Loucy (cell line): ENCODE data around the gene ROBO2.

Experiments used
- H2AFZ ChIP-seq: fragments of 200-600 bp; sonication (generic); 2 replicates; pipeline ENCODE4 v1.6.0; 2016; ENCODE audit warnings: antibody characterized with exemption, mild to moderate bottlenecking, low read length, moderate library complexity
- H3F3A ChIP-seq: fragments of 200-600 bp; 2 replicates; pipeline ENCODE4 v1.6.0; 2016; ENCODE audit warnings: antibody characterized with exemption, low read depth, mild to moderate bottlenecking
- H3K27me3 ChIP-seq: fragments of 200-600 bp; sonication (generic); 2 replicates; pipeline ENCODE4 v1.6.1; 2014; ENCODE audit warnings: low read length, mild to moderate bottlenecking; ENCODE audit not compliant: insufficient read depth, poor library complexity, severe bottlenecking
- H3K36me3 ChIP-seq: fragments of 200-600 bp; sonication (generic); 2 replicates; pipeline ENCODE4 v1.6.1; 2016; ENCODE audit warnings: low read length; ENCODE audit not compliant: insufficient read depth
- H3K4me1 ChIP-seq: fragments of 200-600 bp; sonication (generic); 2 replicates; pipeline ENCODE4 v1.5.1; 2014; ENCODE audit warnings: low read length, mild to moderate bottlenecking; ENCODE audit not compliant: insufficient read depth, poor library complexity, severe bottlenecking
- H3K4me2 ChIP-seq: fragments of 200-600 bp; sonication (generic); 2 replicates; pipeline ENCODE4 v1.6.0; 2014; ENCODE audit warnings: antibody characterized with exemption, low read length, low read depth, mild to moderate bottlenecking; ENCODE audit not compliant: poor library complexity, severe bottlenecking
- H3K4me3 ChIP-seq: fragments of 200-600 bp; sonication (generic); 2 replicates; pipeline ENCODE4 v1.5.1; 2014; ENCODE audit warnings: low read length, mild to moderate bottlenecking, mixed read lengths; ENCODE audit not compliant: poor library complexity, severe bottlenecking
- H3K79me2 ChIP-seq: fragments of 200-600 bp; sonication (generic); 2 replicates; pipeline ENCODE4 v1.6.1; 2014; ENCODE audit warnings: low read length; ENCODE audit not compliant: insufficient read depth
- H3K9ac ChIP-seq: fragments of 200-600 bp; sonication (generic); 2 replicates; pipeline ENCODE4 v1.6.0; 2014; ENCODE audit warnings: mild to moderate bottlenecking, low read depth, low read length, moderate library complexity; ENCODE audit not compliant: poor library complexity, severe bottlenecking
- H3K9me2 ChIP-seq: fragments of 200-600 bp; sonication (generic); replicated peaks from 2 replicates; pipeline ENCODE4 v1.6.1; 2016; ENCODE audit warnings: low read depth, low read length, mixed read lengths
- H3K9me3 ChIP-seq: fragments of 200-600 bp; sonication (generic); 2 replicates; pipeline ENCODE4 v1.6.1; 2014; ENCODE audit warnings: mild to moderate bottlenecking, antibody characterized with exemption, low read length, low read depth; ENCODE audit not compliant: insufficient read depth
- H4K20me1 ChIP-seq: fragments of 200-600 bp; sonication (generic); 2 replicates; pipeline ENCODE4 v1.6.0; 2014; ENCODE audit warnings: antibody characterized with exemption, low read length, mild to moderate bottlenecking; ENCODE audit not compliant: insufficient read depth, poor library complexity, severe bottlenecking
- CTCF ChIP-seq: fragments of 200-600 bp; sonication (generic); conservative IDR thresholded peaks from 2 replicates; pipeline ENCODE4 v1.5.1; 2014; ENCODE audit warnings: mild to moderate bottlenecking, antibody characterized with exemption, low read length
- EZH2phosphoT487 ChIP-seq: fragments of 200-600 bp; IDR thresholded peaks from 2 replicates; pipeline ENCODE4 v1.6.1; 2018; ENCODE audit warnings: antibody characterized with exemption, mild to moderate bottlenecking, moderate library complexity, borderline replicate concordance

ROBO2 gene

GRCh38 chr3:76998555-76998954 lies 41.3 kb upstream of the ROBO2 start:
- Histone ChIP-seq H3K9ac (no peak overlapping the region), H3K4me3 (no peak overlapping the region), H3K79me2 (no peaks in the 10 kb centered on the region), H3K9me2 (no peaks in the 10 kb centered on the region), H3K9me3 (no peaks in the 10 kb centered on the region), H4K20me1 (no peaks in the 10 kb centered on the region), H3K27me3 (no peaks in the 10 kb centered on the region), H3K4me1 (no peaks in the 10 kb centered on the region), H3K36me3 (no peaks in the 10 kb centered on the region), H3F3A (no peaks in the 10 kb centered on the region), H3K4me2 (no peak overlapping the region), H2AFZ (no peak overlapping the region)
- TF ChIP-seq CTCF (no peak), EZH2phosphoT487 (no peak)

GRCh38 chr3:77001062-77001701 lies 38.7 kb upstream of the ROBO2 start:
- Histone ChIP-seq H3K36me3 (no peaks in the 10 kb centered on the region), H3K79me2 (no peaks in the 10 kb centered on the region), H4K20me1 (no peaks in the 10 kb centered on the region), H3F3A (no peaks in the 10 kb centered on the region), H3K9me2 (no peaks in the 10 kb centered on the region), H3K9me3 (no peaks in the 10 kb centered on the region), H3K4me3 (no peak overlapping the region), H3K4me2 (no peak overlapping the region), H3K27me3 (no peaks in the 10 kb centered on the region), H3K9ac (no peak overlapping the region), H2AFZ (no peak overlapping the region), H3K4me1 (no peaks in the 10 kb centered on the region)
- TF ChIP-seq CTCF, result no peak
- TF ChIP-seq EZH2phosphoT487, result no peak

- H3K36me3 ChIP-seq, result no peaks in the 10 kb centered on the region
- H3K4me2 ChIP-seq, result no peak overlapping the region
- no peaks in the 10 kb centered on the region for H3K4me1 ChIP-seq
- no peak overlapping the region for H3K9ac ChIP-seq
- no peaks in the 10 kb centered on the region for H3K27me3 ChIP-seq
- no peaks in the 10 kb centered on the region for H3K79me2 ChIP-seq
- no peaks in the 10 kb centered on the region for H3F3A ChIP-seq
- no peaks in the 10 kb centered on the region for H3K9me3 ChIP-seq
- H2AFZ ChIP-seq, result peak overlapping the region; percentile 61
- TF ChIP-seq CTCF (no peak), EZH2phosphoT487 (no peak)
- no peaks in the 10 kb centered on the region for H4K20me1 ChIP-seq
- no peak overlapping the region for H3K4me3 ChIP-seq
- H3K9me2 ChIP-seq, result no peaks in the 10 kb centered on the region
These were observed 25.7 kb upstream of the ROBO2 start for GRCh38 chr3:77014226-77014625.
